Astrocyte of the spinal cord (primary cell): ENCODE data around the gene MATN4.

Experiments
- DNase-seq: peaks from one replicate; pipeline ENCODE4 v3.0.0; 2011; ENCODE audit warnings: low read depth, low spot score
- H3K4me3 ChIP-seq: 2 replicates; pipeline ENCODE4 v1.5.1; 2011; ENCODE audit warnings: low read depth, mild to moderate bottlenecking, low read length, moderate library complexity
- in situ Hi-C: cut with HindIII; loops from 2 replicates; pipeline ENCODE4 v1.10.0; 2017; ENCODE audit warnings: low sequenced_read_pairs
- TF ChIP-seq, protein P1 (sequence below): IDR thresholded peaks from 2 replicates; pipeline ENCODE4 v1.5.1; 2012; ENCODE audit warnings: low read depth, mild to moderate bottlenecking, low read length, inconsistent platforms

Gene MATN4

DNA sequence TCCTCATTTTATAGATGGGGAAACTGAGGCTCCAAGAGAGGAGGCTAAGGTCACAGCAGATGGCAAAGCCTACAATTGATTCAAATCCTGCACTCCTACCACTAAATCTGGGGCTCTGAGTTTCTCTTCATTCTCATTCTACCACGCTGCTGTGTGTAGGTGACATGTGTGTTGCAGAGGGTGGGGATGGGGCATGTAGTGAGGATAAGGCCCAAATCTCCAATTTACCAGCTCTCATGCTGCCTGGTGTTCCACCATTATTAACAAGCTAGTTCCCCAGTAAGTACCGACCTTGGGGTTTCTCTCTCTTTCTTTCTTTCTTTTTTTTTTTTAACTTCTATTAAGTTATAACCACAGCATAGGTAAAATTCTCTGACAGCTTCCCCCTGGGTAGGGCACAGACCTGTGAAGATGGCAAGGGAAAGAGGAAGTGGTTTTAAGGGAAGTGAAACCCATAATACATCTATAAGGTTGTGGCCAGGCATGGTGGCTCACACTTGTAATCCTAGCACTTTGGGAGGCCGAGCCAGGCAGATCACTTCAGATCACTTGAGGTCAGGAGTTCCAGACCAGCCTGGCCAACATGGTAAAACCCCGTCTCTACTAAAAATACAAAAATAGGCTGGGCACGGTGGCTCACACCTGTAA, 13.0 kb upstream of the MATN4 start:
- in situ Hi-C loops, result no loop called here
- no peak for DNase-seq
- TF ChIP-seq, protein P1, sequence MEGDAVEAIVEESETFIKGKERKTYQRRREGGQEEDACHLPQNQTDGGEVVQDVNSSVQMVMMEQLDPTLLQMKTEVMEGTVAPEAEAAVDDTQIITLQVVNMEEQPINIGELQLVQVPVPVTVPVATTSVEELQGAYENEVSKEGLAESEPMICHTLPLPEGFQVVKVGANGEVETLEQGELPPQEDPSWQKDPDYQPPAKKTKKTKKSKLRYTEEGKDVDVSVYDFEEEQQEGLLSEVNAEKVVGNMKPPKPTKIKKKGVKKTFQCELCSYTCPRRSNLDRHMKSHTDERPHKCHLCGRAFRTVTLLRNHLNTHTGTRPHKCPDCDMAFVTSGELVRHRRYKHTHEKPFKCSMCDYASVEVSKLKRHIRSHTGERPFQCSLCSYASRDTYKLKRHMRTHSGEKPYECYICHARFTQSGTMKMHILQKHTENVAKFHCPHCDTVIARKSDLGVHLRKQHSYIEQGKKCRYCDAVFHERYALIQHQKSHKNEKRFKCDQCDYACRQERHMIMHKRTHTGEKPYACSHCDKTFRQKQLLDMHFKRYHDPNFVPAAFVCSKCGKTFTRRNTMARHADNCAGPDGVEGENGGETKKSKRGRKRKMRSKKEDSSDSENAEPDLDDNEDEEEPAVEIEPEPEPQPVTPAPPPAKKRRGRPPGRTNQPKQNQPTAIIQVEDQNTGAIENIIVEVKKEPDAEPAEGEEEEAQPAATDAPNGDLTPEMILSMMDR, result no peak
- H3K4me3 ChIP-seq, result no peak overlapping the region

DNA sequence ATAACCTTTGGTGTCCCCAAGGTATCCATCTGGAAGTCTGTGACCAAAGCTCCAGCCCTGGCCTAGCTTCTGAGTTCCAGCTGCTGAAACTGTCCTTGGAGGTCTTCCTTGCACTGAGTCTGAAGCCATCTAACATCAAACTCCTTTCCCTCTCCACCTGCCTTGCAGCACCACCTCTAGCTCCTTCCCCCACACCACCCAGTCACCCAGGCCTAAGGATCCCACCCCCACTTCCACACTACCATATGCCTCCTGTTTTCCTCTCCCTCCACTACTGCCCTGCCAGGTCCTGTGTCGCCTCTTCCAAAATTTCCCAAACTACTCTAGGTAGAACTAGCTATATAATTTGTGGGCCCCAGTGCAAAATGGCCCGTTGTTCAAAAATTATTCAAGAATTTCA, 10.8 kb upstream of the MATN4 start:
- TF ChIP-seq, protein P1, result no peak
- in situ Hi-C loops, result no loop called here
- H3K4me3 ChIP-seq, result no peak overlapping the region
- no peak for DNase-seq

DNA sequence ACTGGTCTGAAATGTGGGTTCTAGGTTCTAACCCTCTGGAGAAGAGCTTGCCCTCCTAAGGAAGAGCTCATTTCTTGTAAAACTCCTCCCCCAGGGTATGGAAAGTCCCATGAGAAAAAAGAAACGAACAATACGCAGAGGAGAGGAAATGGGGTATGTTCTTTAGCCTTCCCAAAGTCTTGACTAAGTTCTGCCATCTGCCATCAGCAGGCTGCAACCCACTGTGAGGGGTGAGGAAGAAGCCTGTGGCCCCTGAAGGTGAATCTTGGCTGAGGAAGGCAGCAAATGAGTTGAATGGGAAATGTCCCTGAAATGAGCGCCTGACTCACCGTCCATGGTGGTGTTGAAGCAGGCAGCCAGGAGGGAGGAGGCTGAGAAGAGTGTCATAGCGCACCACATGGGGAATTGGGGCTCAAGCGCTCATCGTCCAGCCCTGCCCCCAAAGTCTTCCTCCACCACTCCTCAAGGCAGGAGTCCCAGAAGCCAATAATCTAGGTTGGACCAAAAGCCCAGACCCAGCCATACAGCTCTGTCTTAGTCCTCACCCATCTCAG, 10.4 kb upstream of the MATN4 start:
- H3K4me3 ChIP-seq, result no peak overlapping the region
- no peak for DNase-seq
- in situ Hi-C loops, result no loop called here
- TF ChIP-seq, protein P1, result no peak

DNA sequence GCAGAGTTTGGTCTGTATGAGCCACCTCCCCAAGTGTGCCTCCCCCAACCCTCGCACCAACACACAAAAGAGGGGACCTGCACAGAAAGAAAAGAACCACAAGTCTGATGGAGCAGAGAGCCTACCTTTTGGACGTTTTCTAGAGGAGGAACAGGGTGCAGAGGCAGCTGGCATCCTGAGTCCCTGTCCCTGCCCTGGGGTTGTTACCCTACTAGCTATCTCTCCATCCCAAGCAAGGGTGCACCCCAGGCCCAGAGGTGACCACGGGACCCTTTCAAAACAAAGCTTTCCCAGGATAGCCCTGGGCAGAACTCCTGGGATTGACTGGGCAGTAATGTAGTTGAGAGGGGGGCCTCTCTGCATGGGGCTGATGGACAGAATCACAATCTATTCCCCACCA, 9.7 kb upstream of the MATN4 start:
- H3K4me3 ChIP-seq, result no peak overlapping the region
- in situ Hi-C loops, result no loop called here
- TF ChIP-seq, protein P1, result no peak
- DNase-seq, result no peak

DNA sequence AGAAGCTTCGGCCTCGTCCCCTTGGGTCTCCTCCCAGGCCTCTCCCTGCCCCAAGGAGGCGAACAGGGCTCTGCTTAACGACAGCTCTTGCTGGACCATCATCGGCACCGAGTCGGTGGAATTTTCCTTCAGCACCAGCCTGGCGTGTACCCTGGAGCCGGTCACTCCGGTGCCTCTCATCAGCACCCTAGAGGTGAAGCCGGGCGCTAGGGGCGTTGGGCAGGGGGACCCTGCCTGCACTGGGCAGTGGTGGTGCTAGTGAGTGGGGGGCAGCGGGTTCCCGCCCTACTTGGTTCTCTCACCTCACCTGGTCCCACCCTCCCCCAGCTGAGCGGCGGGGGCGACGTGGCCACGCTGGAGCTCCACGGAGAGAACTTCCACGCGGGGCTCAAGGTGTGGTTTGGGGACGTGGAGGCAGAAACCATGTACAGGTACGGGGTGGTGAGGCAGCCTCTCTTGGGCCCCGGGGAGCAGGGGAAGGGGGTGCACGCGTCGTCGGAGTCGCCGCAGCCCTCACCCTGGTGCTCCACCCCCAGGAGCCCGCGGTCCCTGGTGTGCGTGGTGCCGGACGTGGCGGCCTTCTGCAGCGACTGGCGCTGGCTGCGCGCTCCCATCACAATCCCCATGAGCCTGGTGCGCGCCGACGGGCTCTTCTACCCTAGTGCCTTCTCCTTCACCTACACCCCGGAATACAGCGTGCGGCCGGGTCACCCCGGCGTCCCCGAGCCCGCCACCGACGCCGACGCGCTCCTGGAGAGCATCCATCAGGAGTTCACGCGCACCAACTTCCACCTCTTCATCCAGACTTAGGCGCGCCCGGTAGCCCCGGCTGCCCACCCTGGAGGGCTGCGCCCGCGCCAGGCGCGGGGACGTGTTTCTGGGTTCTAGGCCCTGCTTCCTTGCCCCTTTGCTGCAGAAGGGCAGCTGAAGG, 8.3 kb upstream of the MATN4 start:
- TF ChIP-seq, protein P1, result no peak
- no peak overlapping the region for H3K4me3 ChIP-seq
- in situ Hi-C loops, result no loop called here
- DNase-seq, result no peak

DNA sequence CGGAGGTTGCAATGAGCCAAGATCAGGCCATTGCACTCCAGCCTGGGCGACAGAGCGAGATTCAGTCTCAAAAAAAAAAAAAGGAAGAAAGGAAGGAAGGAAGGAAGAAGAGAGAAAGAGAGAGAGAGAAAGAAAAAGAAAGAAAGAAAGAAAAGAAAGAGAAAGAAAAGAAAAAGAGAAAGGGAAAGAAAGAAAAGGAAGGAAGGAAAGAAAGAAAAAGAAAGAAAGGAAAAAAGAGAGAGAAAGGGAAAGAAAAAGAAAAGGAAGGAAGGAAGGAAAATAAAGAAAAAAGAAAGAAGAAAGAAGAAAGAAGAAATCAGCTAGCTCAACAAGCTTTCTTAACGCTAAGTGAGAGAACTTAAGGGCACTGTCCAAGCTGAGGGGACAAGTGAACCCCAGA, 7.6 kb upstream of the MATN4 start:
- no peak overlapping the region for H3K4me3 ChIP-seq
- TF ChIP-seq, protein P1, result no peak
- in situ Hi-C loops, result no loop called here
- no peak for DNase-seq
